GM13977 (cell line): ENCODE measurements around the gene FAM171A1.
"Not testable (repeated sequence)": the region's sequence is repeated elsewhere in the genome, so short reads cannot be mapped to it uniquely, and the experiment has no call there.

Experiments used
- DNase-seq: peaks from one replicate; pipeline ENCODE4 v3.0.0; 2012; ENCODE audit warnings: low spot score
- in situ Hi-C: fragments of 300-500 bp; cut with MboI; formaldehyde crosslinking; loops from one replicate; pipeline ENCODE4 v1.12.0; 2022; ENCODE audit warnings: low sequenced_read_pairs, low pct_unique_long_range_greater_than_20kb, mixed read lengths, inconsistent platforms; ENCODE audit not compliant: unreplicated experiment
- TF ChIP-seq, protein P1 (sequence below): IDR thresholded peaks from 2 replicates; pipeline ENCODE4 v1.5.1; 2012; ENCODE audit warnings: mild to moderate bottlenecking, control low read depth; ENCODE audit not compliant: insufficient read depth; ENCODE audit errors: extremely low read depth, missing control alignments

FAM171A1 gene

GRCh38 chr10:15210521-15210920, 160.6 kb downstream of the FAM171A1 start:
- DNase-seq: no peak
- in situ Hi-C loops: no loop called here
- TF ChIP-seq, protein P1, sequence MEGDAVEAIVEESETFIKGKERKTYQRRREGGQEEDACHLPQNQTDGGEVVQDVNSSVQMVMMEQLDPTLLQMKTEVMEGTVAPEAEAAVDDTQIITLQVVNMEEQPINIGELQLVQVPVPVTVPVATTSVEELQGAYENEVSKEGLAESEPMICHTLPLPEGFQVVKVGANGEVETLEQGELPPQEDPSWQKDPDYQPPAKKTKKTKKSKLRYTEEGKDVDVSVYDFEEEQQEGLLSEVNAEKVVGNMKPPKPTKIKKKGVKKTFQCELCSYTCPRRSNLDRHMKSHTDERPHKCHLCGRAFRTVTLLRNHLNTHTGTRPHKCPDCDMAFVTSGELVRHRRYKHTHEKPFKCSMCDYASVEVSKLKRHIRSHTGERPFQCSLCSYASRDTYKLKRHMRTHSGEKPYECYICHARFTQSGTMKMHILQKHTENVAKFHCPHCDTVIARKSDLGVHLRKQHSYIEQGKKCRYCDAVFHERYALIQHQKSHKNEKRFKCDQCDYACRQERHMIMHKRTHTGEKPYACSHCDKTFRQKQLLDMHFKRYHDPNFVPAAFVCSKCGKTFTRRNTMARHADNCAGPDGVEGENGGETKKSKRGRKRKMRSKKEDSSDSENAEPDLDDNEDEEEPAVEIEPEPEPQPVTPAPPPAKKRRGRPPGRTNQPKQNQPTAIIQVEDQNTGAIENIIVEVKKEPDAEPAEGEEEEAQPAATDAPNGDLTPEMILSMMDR: no peak

DNA sequence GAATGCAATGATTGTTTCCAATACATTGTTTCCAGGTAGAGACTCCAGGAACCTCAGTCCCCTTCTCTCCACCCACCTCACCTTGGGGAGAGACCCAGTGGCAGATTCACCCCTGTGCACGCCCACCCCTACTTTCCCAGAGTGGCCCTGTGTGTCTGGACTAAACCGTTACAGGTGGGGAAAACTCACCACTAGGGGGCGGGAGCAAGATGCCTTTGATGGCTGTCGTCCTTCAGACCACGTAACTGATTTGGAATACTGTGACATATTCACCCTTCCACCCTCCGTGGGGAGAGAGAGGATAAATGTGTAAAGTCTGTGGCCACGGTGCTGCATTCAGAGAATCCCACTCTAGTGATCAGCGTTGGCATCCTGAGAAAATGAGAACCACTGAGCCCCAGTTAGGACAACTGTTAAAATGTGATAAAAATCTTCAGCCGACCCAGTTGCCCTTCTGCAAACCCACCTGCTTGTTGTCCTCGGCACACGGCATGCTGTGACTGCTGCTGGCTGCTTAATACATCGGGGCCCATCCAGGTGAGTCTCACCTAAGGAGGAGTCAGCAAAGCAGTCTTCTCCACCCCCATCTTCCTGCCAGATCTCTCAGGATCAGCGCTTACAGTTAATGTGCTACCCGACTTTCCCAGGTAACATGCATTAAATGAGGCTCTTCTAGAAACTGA, 161.1 kb downstream of the FAM171A1 start:
- in situ Hi-C loops: no loop called here
- peak; percentile 80 for DNase-seq
- TF ChIP-seq, protein P1: peak; percentile 92

- TF ChIP-seq, protein P1: no peak
- DNase-seq: no peak
- in situ Hi-C loops: no loop called here
Observed at GRCh38 chr10:15208221-15208620, 162.9 kb downstream of the FAM171A1 start.

DNA sequence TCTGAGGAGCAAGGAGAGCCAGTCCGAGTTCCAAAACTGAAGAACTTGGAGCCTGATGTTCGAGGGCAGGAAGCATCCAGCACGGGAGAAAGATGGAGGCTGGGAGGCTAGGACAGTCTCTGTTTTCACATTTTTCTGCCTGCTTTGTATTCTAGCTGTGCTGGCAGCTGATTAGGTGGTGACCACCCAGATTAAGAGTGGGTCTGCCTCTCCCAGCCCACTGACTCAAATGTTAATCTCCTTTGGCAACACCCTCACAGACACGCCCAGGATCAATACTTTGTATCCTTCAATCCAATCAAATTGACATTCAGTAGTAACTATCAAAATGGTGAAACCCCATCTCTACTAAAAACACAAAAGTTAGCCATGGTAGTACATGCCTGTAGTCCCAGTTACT, 163.7 kb downstream of the FAM171A1 start:
- in situ Hi-C loops, DNase-seq: not testable (repeated sequence)

- in situ Hi-C loops: no loop called here
- TF ChIP-seq, protein P1: no peak
- DNase-seq: no peak
Observed at GRCh38 chr10:15202639-15203038, 168.4 kb downstream of the FAM171A1 start.

GRCh38 chr10:15202301-15202621, 168.8 kb downstream of the FAM171A1 start:
- in situ Hi-C loops, DNase-seq: not testable (repeated sequence)

DNA sequence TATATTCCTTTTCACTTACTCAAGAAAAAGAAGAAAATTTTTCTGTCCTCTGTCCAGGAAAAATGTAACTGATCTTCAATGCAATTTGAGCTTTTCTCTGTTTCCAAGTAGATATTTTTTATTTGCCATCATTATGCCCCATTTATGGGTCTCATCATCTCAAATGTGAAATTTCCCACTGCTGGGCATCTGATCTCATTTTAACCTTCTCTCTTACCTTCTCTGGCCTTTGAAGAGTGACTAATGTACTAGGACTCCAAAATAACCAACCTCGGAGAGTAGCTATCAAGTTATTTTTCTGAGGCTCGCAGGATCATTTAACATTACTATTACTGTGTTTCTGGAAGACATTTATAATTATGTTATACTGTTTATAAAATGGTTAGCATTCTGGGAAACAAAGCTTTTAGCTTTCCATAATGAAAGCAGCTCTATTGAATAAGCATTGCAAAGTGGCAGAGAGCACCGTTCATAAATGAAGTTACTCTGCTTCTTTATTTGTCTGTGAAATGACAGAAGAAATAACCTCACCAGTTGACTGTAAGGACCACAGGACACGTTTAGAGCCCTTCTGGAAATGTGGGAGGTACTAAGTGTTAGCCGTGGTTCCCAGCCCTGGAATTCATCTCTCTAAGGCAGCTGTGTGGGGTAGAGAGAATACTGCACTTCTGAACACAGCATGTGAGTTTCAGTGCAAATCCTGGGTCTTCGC, 169.3 kb downstream of the FAM171A1 start:
- in situ Hi-C loops: no loop called here
- no peak for DNase-seq
- TF ChIP-seq, protein P1: no peak
